HepG2 (cell line): Measurements from ENCODE around the gene ZNF213. TPM values are rescaled to one million over a fixed set of nuclear protein-coding genes. Genes with fewer than 3 reads are reported as not detected.

ENCODE experiments used
- ATAC-seq: fragments of 200-7000 bp; cut with Tn5 transposase; 3 replicates; pipeline ENCODE4 v1.9.1; 2020; ENCODE audit warnings: mild to moderate bottlenecking, moderate library complexity
- BruUV-seq: library from RNA; stranded (reverse); fragments of 400-500 nt; replicated peaks from 2 replicates; lab custom pipeline; 2021; lab: Mats Ljungman, UMichigan
- CTCF ChIA-PET: fragments of 300-600 bp; formaldehyde crosslinking; extraction: SDS; loops from one replicate; lab custom pipeline; 2021; ENCODE audit warnings: low total read pairs, inconsistent platforms, low intra/inter-chr PET ratio; lab: Yijun Ruan, JAX
- POLR2A ChIA-PET: fragments of 350-600 bp; sonication (Branson Sonifier 250); formaldehyde crosslinking; loops from one replicate; lab custom pipeline; 2020; ENCODE audit warnings: antibody characterized with exemption, inconsistent platforms; lab: Yijun Ruan, JAX
- DNase-seq: peaks from one replicate; pipeline ENCODE4 v3.0.0-alpha.2; 2015; ENCODE audit warnings: low spot score
- FAIRE-seq: peaks from 3 replicates; lab custom pipeline; 2011; peaks lifted over from hg19 to GRCh38; lab: Jason Lieb, UNC
- H2AFZ ChIP-seq: one replicate; pipeline ENCODE4 v1.6.1; 2011; ENCODE audit warnings: low read length, inconsistent platforms
- H3K27ac ChIP-seq: fragments of 300-600 bp; 3 replicates; pipeline ENCODE4 v1.8.0; 2011; ENCODE audit warnings: mixed run types, mild to moderate bottlenecking, mixed read lengths, low read length, inconsistent platforms; ENCODE audit not compliant: insufficient read depth; ENCODE audit errors: extremely low read length
- H3K27me3 ChIP-seq, 2 experiments: fragments of 200-600 bp in 1 of 2; 2 replicates in 1 of 2; 3 replicates in 1 of 2; pipeline versions ENCODE4 v1.6.0 to v1.8.0; 2011; ENCODE audit warnings: low read length in 2 of 2, mild to moderate bottlenecking in 2 of 2, moderate library complexity in 2 of 2, inconsistent platforms in 1 of 2; ENCODE audit not compliant: insufficient read depth in 2 of 2, control insufficient read depth in 1 of 2
- H3K36me3 ChIP-seq, 2 experiments: fragments of 200-600 bp in 1 of 2; replicated peaks in 1 of 2; 2 replicates in 1 of 2; 3 replicates in 1 of 2; pipeline versions ENCODE4 v1.5.1 to v1.8.0; 2011; ENCODE audit warnings: low read length in 2 of 2, inconsistent platforms in 1 of 2; ENCODE audit not compliant: insufficient read depth in 2 of 2, control insufficient read depth in 1 of 2
- H3K4me1 ChIP-seq: 2 replicates; pipeline ENCODE4 v1.5.1; 2012; ENCODE audit warnings: low read length, inconsistent platforms; ENCODE audit not compliant: insufficient read depth
- H3K4me2 ChIP-seq: 2 replicates; pipeline ENCODE4 v1.6.0; 2011; ENCODE audit warnings: low read depth, low read length, inconsistent platforms
- H3K4me3 ChIP-seq, 3 experiments: fragments of 200-600 bp in 1 of 3; sonication (generic), shearing (Covaris generic) in 1 of 3; replicated peaks in 1 of 3; 2 replicates each; pipeline ENCODE4 v1.5.1; 2011 to 2016; ENCODE audit warnings: low read length in 3 of 3, inconsistent platforms in 2 of 3, low read depth in 2 of 3, mild to moderate bottlenecking in 2 of 3, control low read depth in 1 of 3, mixed read lengths in 1 of 3; ENCODE audit not compliant: insufficient read depth in 1 of 3
- H3K79me2 ChIP-seq: one replicate; pipeline ENCODE4 v1.6.1; 2011; ENCODE audit warnings: low read length, inconsistent platforms; ENCODE audit not compliant: insufficient read depth
- H3K9ac ChIP-seq: 2 replicates; pipeline ENCODE4 v1.6.0; 2011; ENCODE audit warnings: mild to moderate bottlenecking, low read depth, low read length, inconsistent platforms; ENCODE audit not compliant: insufficient read depth
- H3K9me3 ChIP-seq: 2 replicates; pipeline ENCODE4 v1.5.1; 2012; ENCODE audit warnings: mild to moderate bottlenecking, low read length
- H4K20me1 ChIP-seq: 2 replicates; pipeline ENCODE4 v1.6.0; 2011; ENCODE audit warnings: inconsistent platforms, mild to moderate bottlenecking, low read length, moderate library complexity; ENCODE audit not compliant: insufficient read depth
- CEBPB ChIP-seq: IDR thresholded peaks from 2 replicates; pipeline ENCODE4 v1.6.1; 2011; ENCODE audit warnings: low read depth, low read length, improper control_type of control experiment, borderline replicate concordance
- ELF1 ChIP-seq: sonication (generic); formaldehyde crosslinking; IDR thresholded peaks from 2 replicates; pipeline ENCODE4 v1.4.0; 2020; ENCODE audit warnings: missing genetic modification reagents
- HOMEZ ChIP-seq: IDR thresholded peaks from 2 replicates; pipeline ENCODE4 v1.6.1; 2016; ENCODE audit warnings: low read depth
- JUND ChIP-seq: sonication (generic); formaldehyde crosslinking; IDR thresholded peaks from 2 replicates; pipeline ENCODE4 v1.8.0; 2022; ENCODE audit warnings: mild to moderate bottlenecking, missing genetic modification reagents
- KAT8 ChIP-seq: IDR thresholded peaks from 2 replicates; pipeline ENCODE4 v1.6.1; 2016; ENCODE audit warnings: missing genetic modification reagents, missing compliant biosample characterization
- KDM4B ChIP-seq: sonication (generic); formaldehyde crosslinking; IDR thresholded peaks from 2 replicates; pipeline ENCODE4 v1.4.0; 2020; ENCODE audit warnings: missing genetic modification reagents
- KDM5B ChIP-seq: sonication (generic); formaldehyde crosslinking; IDR thresholded peaks from 2 replicates; pipeline ENCODE4 v1.4.0; 2020; ENCODE audit warnings: missing genetic modification reagents, mild to moderate bottlenecking, borderline replicate concordance
- KLF12 ChIP-seq: sonication (generic); formaldehyde crosslinking; IDR thresholded peaks from 2 replicates; pipeline ENCODE4 v1.4.0; 2020; ENCODE audit warnings: missing genetic modification reagents, borderline replicate concordance
- MYC ChIP-seq: sonication (generic); formaldehyde crosslinking; IDR thresholded peaks from 2 replicates; pipeline ENCODE4 v1.9.0; 2021; ENCODE audit warnings: missing genetic modification reagents, borderline replicate concordance
- NR2C2 ChIP-seq: sonication (generic); formaldehyde crosslinking; IDR thresholded peaks from 2 replicates; pipeline ENCODE4 v1.4.0; 2020; ENCODE audit warnings: missing genetic modification reagents, mild to moderate bottlenecking, moderate library complexity, borderline replicate concordance
- NR2F1 ChIP-seq, 2 experiments: fragments of 450-650 bp in 1 of 2; formaldehyde crosslinking in 1 of 2; IDR thresholded peaks; 2 replicates each; pipeline versions ENCODE4 v1.5.0 to v1.6.1; 2016 to 2020; ENCODE audit warnings: mild to moderate bottlenecking in 1 of 2, missing compliant biosample characterization in 1 of 2, missing genetic modification reagents in 1 of 2, moderate library complexity in 1 of 2
- NR2F6 ChIP-seq, 2 experiments: IDR thresholded peaks; 2 replicates each; pipeline ENCODE4 v1.6.1; 2016; ENCODE audit warnings: antibody characterized with exemption in 1 of 2, mild to moderate bottlenecking in 1 of 2
- NRL ChIP-seq: sonication (generic); formaldehyde crosslinking; IDR thresholded peaks from 2 replicates; pipeline ENCODE4 v1.5.0; 2020; ENCODE audit warnings: missing genetic modification reagents, mild to moderate bottlenecking, moderate library complexity, borderline replicate concordance
- RARA ChIP-seq: IDR thresholded peaks from 2 replicates; pipeline ENCODE4 v1.6.1; 2016; ENCODE audit warnings: missing genetic modification reagents, missing compliant biosample characterization
- REXO4 ChIP-seq: sonication (generic); formaldehyde crosslinking; IDR thresholded peaks from 2 replicates; pipeline ENCODE4 v1.8.0; 2022; ENCODE audit warnings: missing genetic modification reagents, mild to moderate bottlenecking, borderline replicate concordance
- RXRA ChIP-seq: sonication (generic); formaldehyde crosslinking; IDR thresholded peaks from 2 replicates; pipeline ENCODE4 v1.5.1; 2020; ENCODE audit warnings: missing genetic modification reagents
- SAFB2 ChIP-seq: sonication (generic); formaldehyde crosslinking; IDR thresholded peaks from 2 replicates; pipeline ENCODE4 v1.5.1; 2020; ENCODE audit warnings: missing genetic modification reagents, low read depth, mild to moderate bottlenecking, borderline replicate concordance
- THYN1 ChIP-seq: sonication (generic); formaldehyde crosslinking; IDR thresholded peaks from 2 replicates; pipeline ENCODE4 v1.8.1; 2023; ENCODE audit warnings: low read depth, mild to moderate bottlenecking, moderate library complexity, missing genetic modification reagents, borderline replicate concordance
- ZFAT ChIP-seq: sonication (generic); formaldehyde crosslinking; conservative IDR thresholded peaks from 2 replicates; pipeline ENCODE4 v1.8.1; 2023; ENCODE audit warnings: missing genetic modification reagents, inconsistent platforms
- ZNF776 ChIP-seq: sonication (generic); formaldehyde crosslinking; IDR thresholded peaks from 2 replicates; pipeline ENCODE4 v1.4.0; 2020; ENCODE audit warnings: mild to moderate bottlenecking, missing genetic modification reagents
- WGBS: methylation state at CpG from one replicate; pipeline ENCODE4 v1.1.6; 2017; ENCODE audit warnings: low lambda C conversion rate; 5-methylcytosine and 5-hydroxymethylcytosine counted together
- in situ Hi-C: cut with HindIII; loops from 2 replicates; pipeline ENCODE4 v1.10.0; 2017; ENCODE audit warnings: low pct_unique_long_range_greater_than_20kb; ENCODE audit not compliant: extremely low pct_ligation_motif_present
- intact Hi-C: fragments of 100-400 bp; cut with micrococcal nuclease; formaldehyde crosslinking; loops from one replicate; pipeline ENCODE4 v1.10.0; 2022; ENCODE audit not compliant: unreplicated experiment
- polyA plus RNA-seq, 8 experiments: library from polyadenylated mRNA; depleted of rRNA in 3 of 8; stranded (reverse) in 7 of 8; unstranded in 1 of 8; fragments of >200 nt; fragmentation: Illumina TruSeq in 4 of 8; extraction: Trizol in 4 of 8; gene quantifications; 2 replicates each; pipeline versions ENCODE4 v1.2.1 to v1.2.3, GENCODE V29; 2011 to 2016; ENCODE audit warnings: low read depth in 4 of 8, missing spikeins in 1 of 8, mixed read lengths in 1 of 8; ENCODE audit not compliant: insufficient read depth in 1 of 8
- total RNA-seq, 5 experiments: library from RNA; depleted of rRNA; stranded (reverse); fragments of >200 nt; fragmentation: Illumina TruSeq; extraction: Trizol; gene quantifications; 2 replicates each; pipeline ENCODE4 v1.2.3, GENCODE V29; 2016; ENCODE audit warnings: low read depth in 1 of 5
- TF ChIP-seq, protein P1 (sequence below): sonication (generic); formaldehyde crosslinking; IDR thresholded peaks from 2 replicates; pipeline ENCODE4 v1.8.0; 2022; ENCODE audit warnings: low read depth, missing genetic modification reagents
- TF ChIP-seq, protein P2 (sequence below): IDR thresholded peaks from 2 replicates; pipeline ENCODE4 v1.6.1; 2016; ENCODE audit warnings: mild to moderate bottlenecking, missing biosample characterization, missing genetic modification reagents

ZNF213 gene
- total and polyA plus RNA-seq, 2 of the 13 experiments (the other 11 are each of a cell fraction or from before 2014, with no cell fraction given): 0.59 to 0.97 TPM

DNA sequence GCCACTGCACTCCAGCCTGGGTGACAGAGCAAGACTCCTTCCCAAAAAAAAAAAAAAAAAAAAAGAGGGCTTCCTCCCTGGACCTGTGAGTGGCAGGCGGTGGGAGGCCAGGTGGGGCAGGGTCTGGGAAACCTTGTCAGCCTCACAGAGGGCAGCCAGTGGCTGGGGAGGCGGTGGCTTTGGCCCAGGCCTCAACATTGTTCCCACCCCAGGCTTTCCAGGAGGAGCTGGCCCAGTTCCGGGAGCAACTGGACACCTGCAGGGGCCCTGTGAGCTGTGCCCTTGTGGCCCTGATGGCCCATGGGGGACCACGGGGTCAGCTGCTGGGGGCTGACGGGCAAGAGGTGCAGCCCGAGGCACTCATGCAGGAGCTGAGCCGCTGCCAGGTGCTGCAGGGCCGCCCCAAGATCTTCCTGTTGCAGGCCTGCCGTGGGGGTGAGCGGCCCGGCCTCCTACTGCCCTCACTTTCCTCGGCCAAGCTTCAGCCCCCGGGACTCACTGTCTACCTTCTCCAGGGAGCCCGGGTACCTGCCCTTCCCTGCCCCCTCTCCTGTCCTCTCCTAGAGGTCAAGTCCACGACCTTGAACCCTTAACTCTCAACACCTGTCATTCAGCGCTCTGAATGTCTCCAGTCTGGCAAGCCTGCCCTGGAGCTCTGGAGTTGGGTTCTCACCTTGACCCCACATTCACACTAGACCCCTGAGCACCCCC is 12.4 kb downstream of the ZNF213 start:
- FAIRE-seq (no peak), DNase-seq (no peak), ATAC-seq (no peak)
- Histone ChIP-seq H3K9ac (no peak overlapping the region), H3K27ac (no peak overlapping the region), H4K20me1 (no peaks in the 10 kb centered on the region), H3K79me2 (no peaks in the 10 kb centered on the region), H3K4me3 (no peak overlapping the region; a peak in 1 of 6 replicates), H2AFZ (no peak overlapping the region), H3K4me2 (peak overlapping the region; percentile 11; the same call in 1 of the 2 replicates), H3K36me3 (no peaks in the 10 kb centered on the region), H3K9me3 (no peaks in the 10 kb centered on the region), H3K4me1 (peaks cover 63% of the 10 kb centered on the region), H3K27me3 (peaks cover 0 to 26% of the 10 kb centered on the region in 2 experiments; a peak in 3 of 5 replicates)
- no TSS peak for BruUV-seq
- POLR2A ChIA-PET: interaction anchor here (1.6 to 4.7 kb wide), 2 partner anchors 12 to 25 kb away, joined by 5 to 81 read pairs; partner anchors contain the start of gene ZNF213
- CTCF ChIA-PET: no interaction called here
- in situ Hi-C loops (no loop called here), intact Hi-C loops (no loop called here)
- 32% methylated on average over 3 of the region's 16 CpGs for WGBS
- TF ChIP-seq, protein P1, sequence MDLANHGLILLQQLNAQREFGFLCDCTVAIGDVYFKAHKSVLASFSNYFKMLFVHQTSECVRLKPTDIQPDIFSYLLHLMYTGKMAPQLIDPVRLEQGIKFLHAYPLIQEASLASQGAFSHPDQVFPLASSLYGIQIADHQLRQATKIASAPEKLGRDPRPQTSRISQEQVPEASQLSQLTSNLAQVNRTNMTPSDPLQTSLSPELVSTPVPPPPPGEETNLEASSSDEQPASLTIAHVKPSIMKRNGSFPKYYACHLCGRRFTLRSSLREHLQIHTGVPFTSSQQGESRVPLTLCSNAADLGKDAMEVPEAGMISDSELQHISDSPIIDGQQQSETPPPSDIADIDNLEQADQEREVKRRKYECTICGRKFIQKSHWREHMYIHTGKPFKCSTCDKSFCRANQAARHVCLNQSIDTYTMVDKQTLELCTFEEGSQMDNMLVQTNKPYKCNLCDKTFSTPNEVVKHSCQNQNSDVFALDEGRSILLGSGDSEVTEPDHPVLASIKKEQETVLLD (CRISPR knock-in tag): no peak
- TF ChIP-seq KAT8 (CRISPR knock-in tag): no peak
- TF ChIP-seq ZNF776 (CRISPR knock-in tag): no peak
- no peak for TF ChIP-seq MYC
- TF ChIP-seq NR2C2 (CRISPR knock-in tag): peak; percentile 29; the same call in 1 of the 2 replicates
- TF ChIP-seq RXRA (CRISPR knock-in tag): peak; percentile 64; the same call in 1 of the 2 replicates
- no peak for TF ChIP-seq KDM4B (CRISPR knock-in tag)
- no peak for TF ChIP-seq ELF1 (CRISPR knock-in tag)
- no peak for TF ChIP-seq ZFAT (CRISPR knock-in tag)
- TF ChIP-seq HOMEZ (CRISPR knock-in tag): no peak
- no peak for TF ChIP-seq REXO4
- TF ChIP-seq THYN1: no peak
- 0 out of 4 replicates have a peak, but pooled peaks of 1 of the 2 experiments have one; percentile 20 for TF ChIP-seq NR2F1 (CRISPR knock-in tag; IDR thresholded peaks at IDR 0.05)
- no peak for TF ChIP-seq SAFB2 (CRISPR knock-in tag)
- no peak for TF ChIP-seq KLF12 (CRISPR knock-in tag)
- no peak for TF ChIP-seq JUND (CRISPR knock-in tag)
- TF ChIP-seq CEBPB: no peak
- no peak for TF ChIP-seq NR2F6 (IDR thresholded peaks at IDR 0.05)
- TF ChIP-seq NR2F6 (CRISPR knock-in tag; IDR thresholded peaks at IDR 0.05): peak; percentile 13; the same call in 1 of the 2 replicates
- TF ChIP-seq NRL: no peak
- peak; percentile 61 for TF ChIP-seq RARA (CRISPR knock-in tag)
- TF ChIP-seq, protein P2, sequence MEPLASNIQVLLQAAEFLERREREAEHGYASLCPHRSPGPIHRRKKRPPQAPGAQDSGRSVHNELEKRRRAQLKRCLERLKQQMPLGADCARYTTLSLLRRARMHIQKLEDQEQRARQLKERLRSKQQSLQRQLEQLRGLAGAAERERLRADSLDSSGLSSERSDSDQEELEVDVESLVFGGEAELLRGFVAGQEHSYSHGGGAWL (CRISPR knock-in tag): no peak
- 0 out of 2 replicates have a peak, but pooled peaks have one; percentile 23 for TF ChIP-seq KDM5B
